IMR-90 (cell line): ENCODE data around the gene BLOC1S5. TPM values are rescaled to one million over a fixed set of nuclear protein-coding genes. Genes with fewer than 3 reads are reported as not detected.

ENCODE experiments used
- ATAC-seq: fragments of 200-7000 bp; cut with Tn5 transposase; 2 replicates; pipeline ENCODE4 v1.9.1; 2020; ENCODE audit warnings: low read depth, mild to moderate bottlenecking, moderate library complexity
- BruUV-seq: library from RNA; stranded (reverse); fragments of 400-500 nt; replicated peaks from 2 replicates; lab custom pipeline; 2021; lab: Mats Ljungman, UMichigan
- CTCF ChIA-PET: fragments of 300-600 bp; formaldehyde crosslinking; extraction: SDS; loops from one replicate; lab custom pipeline; 2021; ENCODE audit warnings: antibody characterized with exemption; lab: Yijun Ruan, JAX
- POLR2A ChIA-PET: fragments of 300-600 bp; sonication (Branson Sonifier 250); formaldehyde crosslinking; loops from one replicate; lab custom pipeline; 2022; ENCODE audit warnings: antibody characterized with exemption; ENCODE audit not compliant: unreplicated experiment; lab: Charles Lee
- DNase-seq: peaks from one replicate; pipeline ENCODE4 v3.0.0; 2013
- H2AFZ ChIP-seq: replicated peaks from 2 replicates; pipeline ENCODE3; 2013; ENCODE audit warnings: low read length, mild to moderate bottlenecking; ENCODE audit not compliant: poor library complexity
- H2AK5ac ChIP-seq: 2 replicates; pipeline ENCODE4 v1.6.1; 2013; ENCODE audit warnings: low read depth, low read length, inconsistent platforms
- H2AK9ac ChIP-seq: replicated peaks from 2 replicates; pipeline ENCODE3; 2013; ENCODE audit warnings: mild to moderate bottlenecking, low read depth, low read length, moderate library complexity; ENCODE audit not compliant: poor library complexity
- H2BK120ac ChIP-seq: 2 replicates; pipeline ENCODE4 v1.6.1; 2013; ENCODE audit warnings: low read depth, low read length, inconsistent platforms
- H2BK15ac ChIP-seq: 3 replicates; pipeline ENCODE4 v1.6.1; 2013; ENCODE audit warnings: low read depth, low read length, inconsistent platforms
- H2BK20ac ChIP-seq: 2 replicates; pipeline ENCODE4 v1.6.1; 2013; ENCODE audit warnings: low read depth, mild to moderate bottlenecking, inconsistent platforms, low read length, moderate library complexity
- H2BK5ac ChIP-seq: 2 replicates; pipeline ENCODE4 v1.6.1; 2013; ENCODE audit warnings: mild to moderate bottlenecking, low read depth, low read length, inconsistent platforms; ENCODE audit not compliant: poor library complexity, severe bottlenecking
- H3K14ac ChIP-seq: replicated peaks from 2 replicates; pipeline ENCODE4 v1.6.1; 2013; ENCODE audit warnings: low read depth, low read length, inconsistent platforms
- H3K18ac ChIP-seq: 2 replicates; pipeline ENCODE4 v1.6.1; 2013; ENCODE audit warnings: low read depth, low read length, control low read depth
- H3K23ac ChIP-seq: 2 replicates; pipeline ENCODE4 v1.6.1; 2013; ENCODE audit warnings: low read depth, low read length, inconsistent platforms
- H3K27ac ChIP-seq: 2 replicates; pipeline ENCODE4 v1.5.1; 2013; ENCODE audit warnings: mild to moderate bottlenecking, control low read depth, low read length; ENCODE audit not compliant: insufficient read depth
- H3K27me3 ChIP-seq: 2 replicates; pipeline ENCODE4 v1.6.1; 2013; ENCODE audit warnings: low read length; ENCODE audit not compliant: control insufficient read depth, insufficient read depth
- H3K36me3 ChIP-seq: 2 replicates; pipeline ENCODE4 v1.6.1; 2013; ENCODE audit warnings: low read length, mixed read lengths; ENCODE audit not compliant: control insufficient read depth, insufficient read depth
- H3K4ac ChIP-seq: 2 replicates; pipeline ENCODE4 v1.6.1; 2013; ENCODE audit warnings: low read depth, low read length, inconsistent platforms
- H3K4me1 ChIP-seq: 2 replicates; pipeline ENCODE4 v1.6.1; 2013; ENCODE audit warnings: low read length, mixed read lengths; ENCODE audit not compliant: control insufficient read depth, insufficient read depth
- H3K4me2 ChIP-seq: 2 replicates; pipeline ENCODE4 v1.6.1; 2013; ENCODE audit warnings: low read depth, mild to moderate bottlenecking, control low read depth, low read length, moderate library complexity
- H3K4me3 ChIP-seq: 2 replicates; pipeline ENCODE4 v1.5.1; 2013; ENCODE audit warnings: low read depth, mild to moderate bottlenecking, control low read depth, low read length, moderate library complexity; ENCODE audit not compliant: insufficient read depth
- H3K56ac ChIP-seq: 2 replicates; pipeline ENCODE4 v1.6.1; 2013; ENCODE audit warnings: low read length, inconsistent platforms; ENCODE audit not compliant: insufficient read depth; ENCODE audit errors: extremely low read depth
- H3K79me1 ChIP-seq, 2 experiments: 2 replicates each; pipeline ENCODE4 v1.6.1; 2013; ENCODE audit warnings: low read length in 2 of 2, inconsistent platforms in 1 of 2, low read depth in 1 of 2
- H3K9ac ChIP-seq: 2 replicates; pipeline ENCODE4 v1.6.1; 2013; ENCODE audit warnings: low read depth, low read length, control low read depth
- H3K9me1 ChIP-seq: 2 replicates; pipeline ENCODE4 v1.6.1; 2013; ENCODE audit warnings: low read length, inconsistent platforms; ENCODE audit not compliant: insufficient read depth
- H3K9me3 ChIP-seq: 2 replicates; pipeline ENCODE4 v1.6.1; 2013; ENCODE audit warnings: low read length; ENCODE audit not compliant: control insufficient read depth, insufficient read depth
- H4K20me1 ChIP-seq: 2 replicates; pipeline ENCODE4 v1.6.1; 2013; ENCODE audit warnings: low read length, inconsistent platforms; ENCODE audit not compliant: insufficient read depth
- H4K5ac ChIP-seq: 2 replicates; pipeline ENCODE4 v1.6.1; 2013; ENCODE audit warnings: mild to moderate bottlenecking, low read depth, low read length, control low read depth
- H4K8ac ChIP-seq, 2 experiments: 2 replicates each; pipeline ENCODE4 v1.6.1; 2013; ENCODE audit warnings: low read depth in 2 of 2, low read length in 2 of 2, control low read depth in 1 of 2, inconsistent platforms in 1 of 2
- H4K91ac ChIP-seq: 2 replicates; pipeline ENCODE4 v1.6.1; 2013; ENCODE audit warnings: low read depth, low read length, inconsistent platforms; ENCODE audit not compliant: insufficient read depth
- BHLHE40 ChIP-seq: fragments of 150-350 bp; IDR thresholded peaks from 2 replicates; pipeline ENCODE4 v1.6.1; 2016; ENCODE audit warnings: mild to moderate bottlenecking, low read depth, low read length
- CEBPB ChIP-seq: IDR thresholded peaks from 2 replicates; pipeline ENCODE4 v1.6.1; 2012; ENCODE audit warnings: low read depth, low read length, improper control_type of control experiment
- CHD1 ChIP-seq: IDR thresholded peaks from 2 replicates; pipeline ENCODE4 v1.6.1; 2012; ENCODE audit warnings: low read depth, low read length, improper control_type of control experiment
- ELK1 ChIP-seq: fragments of 150-350 bp; IDR thresholded peaks from 2 replicates; pipeline ENCODE4 v1.6.1; 2016; ENCODE audit warnings: low read depth, mild to moderate bottlenecking, low read length, moderate library complexity, borderline replicate concordance
- FOS ChIP-seq: fragments of 150-350 bp; IDR thresholded peaks from 2 replicates; pipeline ENCODE4 v1.6.1; 2016; ENCODE audit warnings: low read depth, low read length
- RAD21 ChIP-seq: IDR thresholded peaks from 2 replicates; pipeline ENCODE4 v1.6.1; 2012; ENCODE audit warnings: low read length, improper control_type of control experiment
- RCOR1 ChIP-seq: IDR thresholded peaks from 2 replicates; pipeline ENCODE4 v1.6.1; 2012; ENCODE audit warnings: mild to moderate bottlenecking, low read length, improper control_type of control experiment; ENCODE audit not compliant: insufficient replicate concordance
- WGBS, 2 experiments: methylation state at CpG; one replicate each; pipeline versions ENCODE4 v1.1.5 to v1.1.7; 2013; ENCODE audit warnings: missing lambda C conversion rate in 2 of 2; ENCODE audit not compliant: insufficient read length in 1 of 2; ENCODE audit errors: extremely low coverage in 2 of 2; 5-methylcytosine and 5-hydroxymethylcytosine counted together
- dilution Hi-C: fragments of 300-500 bp; cut with HindIII; formaldehyde crosslinking; loops from one replicate; pipeline ENCODE4 v1.14.3; 2018; ENCODE audit warnings: low sequenced_read_pairs; ENCODE audit not compliant: unreplicated experiment
- in situ Hi-C: fragments of 300-500 bp; cut with MboI; formaldehyde crosslinking; loops from 3 replicates; pipeline ENCODE4 v1.14.3; 2019; ENCODE audit warnings: low sequenced_read_pairs, inconsistent platforms, mixed read lengths
- intact Hi-C: fragments of 100-400 bp; cut with micrococcal nuclease; formaldehyde crosslinking; loops from 2 replicates; pipeline ENCODE4 v1.10.0; 2022
- polyA plus RNA-seq, 3 experiments: library from polyadenylated mRNA; depleted of rRNA; stranded (reverse); fragments of >200 nt; gene quantifications; 2 replicates each; pipeline ENCODE4 v1.2.3, GENCODE V29; 2012; ENCODE audit warnings: low replicate concordance in 1 of 3
- total RNA-seq: library from RNA; depleted of rRNA; stranded (reverse); fragments of >200 nt; gene quantifications from 2 replicates; pipeline ENCODE4 v1.2.3, GENCODE V29; 2012

BLOC1S5 gene
- total and polyA plus RNA-seq, 2 of the 4 experiments (the other 2 are of a cell fraction), result 4.8 to 17.2 TPM

DNA sequence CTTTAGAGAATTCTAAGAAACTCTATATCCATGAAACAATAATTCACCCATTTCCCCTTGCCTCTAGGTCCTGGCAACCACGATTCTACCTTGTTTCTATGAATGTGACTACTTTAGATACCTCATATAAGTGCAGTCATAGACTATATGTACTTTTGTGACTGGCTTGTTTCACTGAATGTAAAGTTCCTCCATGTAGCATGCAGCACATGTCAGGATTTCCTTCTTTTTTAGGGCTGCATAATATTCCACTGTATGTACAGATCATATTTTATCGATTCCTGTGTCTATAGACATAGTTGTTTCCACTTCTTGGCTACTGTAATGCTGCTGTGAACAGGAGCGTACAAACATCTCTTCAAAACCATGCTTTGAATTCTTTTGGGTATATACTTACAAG, 26.5 kb upstream of the BLOC1S5 start:
- H3K4me3 ChIP-seq, result no peak overlapping the region
- no peak overlapping the region for H3K14ac ChIP-seq
- no peak overlapping the region for H2BK5ac ChIP-seq
- no peak overlapping the region for H3K56ac ChIP-seq
- DNase-seq (no peak), ATAC-seq (no peak)
- no peak overlapping the region for H3K18ac ChIP-seq
- peaks cover 27% of the 10 kb centered on the region for H3K36me3 ChIP-seq
- H3K23ac ChIP-seq, result no peak overlapping the region
- TF ChIP-seq RAD21 (no peak), CEBPB (no peak), BHLHE40 (no peak), CHD1 (no peak), ELK1 (no peak), RCOR1 (no peak), FOS (no peak)
- H4K8ac ChIP-seq, result no peak overlapping the region
- peaks cover 10 to 27% of the 10 kb centered on the region in 2 experiments for H3K79me1 ChIP-seq
- no peak overlapping the region for H3K4me2 ChIP-seq
- H2AFZ ChIP-seq, result no peak overlapping the region
- peaks cover 3% of the 10 kb centered on the region; the same call in 1 of the 2 replicates for H3K9me1 ChIP-seq
- peaks cover 2% of the 10 kb centered on the region; the same call in 1 of the 2 replicates for H3K4me1 ChIP-seq
- H3K4ac ChIP-seq, result no peak overlapping the region
- BruUV-seq, result no TSS peak
- H2BK20ac ChIP-seq, result no peak overlapping the region
- H3K27me3 ChIP-seq, result no peaks in the 10 kb centered on the region
- no peak overlapping the region for H4K5ac ChIP-seq
- H3K27ac ChIP-seq, result no peak overlapping the region
- ChIA-PET POLR2A (no interaction called here), CTCF (no interaction called here)
- H2BK15ac ChIP-seq, result no peak overlapping the region
- intact Hi-C loops (no loop called here), dilution Hi-C loops (no loop called here), in situ Hi-C loops (no loop called here)
- no peak overlapping the region for H2BK120ac ChIP-seq
- H4K20me1 ChIP-seq, result no peaks in the 10 kb centered on the region
- no peak overlapping the region for H3K9ac ChIP-seq
- H2AK5ac ChIP-seq, result no peak overlapping the region
- no peak overlapping the region for H2AK9ac ChIP-seq
- no peak overlapping the region for H4K91ac ChIP-seq
- no peaks in the 10 kb centered on the region for H3K9me3 ChIP-seq
- no CpG with 5 or more reads among the region's 3 CpGs for WGBS, 2 experiments
